Activated CD8-positive, alpha-beta memory T cell treated with anti-CD3 and anti-CD28 coated beads for 1 hour (primary cell): ENCODE data around the gene MT2A.
"Not testable (repeated sequence)": the region's sequence is repeated elsewhere in the genome, so short reads cannot be mapped to it uniquely, and the experiment has no call there.

Experiments used
- DNase-seq, 2 donors: peaks; one replicate each; pipeline ENCODE4 v3.0.0-alpha.2; 2020; ENCODE audit warnings: low read depth in 1 of 2; ENCODE audit errors: extremely low read depth in 1 of 2

The MT2A gene

DNA sequence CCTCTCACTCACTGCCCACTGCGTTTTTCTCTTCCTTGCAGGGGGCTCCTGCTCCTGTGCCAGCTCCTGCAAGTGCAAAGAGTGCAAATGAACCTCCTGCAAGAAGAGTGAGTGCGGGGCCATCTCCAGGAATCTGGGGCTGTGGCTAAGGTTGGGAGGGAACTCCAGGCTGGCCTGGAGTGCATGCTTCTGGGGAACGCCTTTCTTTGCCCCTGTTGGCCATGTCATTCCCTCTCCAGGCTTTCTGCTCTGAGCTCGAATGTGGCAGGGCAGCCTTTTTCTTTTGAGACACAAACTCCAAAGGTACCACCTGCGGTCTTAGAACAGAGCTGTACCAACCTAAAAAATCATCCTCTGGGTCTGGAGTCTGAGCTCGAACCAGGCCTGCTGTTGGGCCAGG is 9.8 kb downstream of the MT2A start:
- no peak for DNase-seq

GRCh38 chr16:56620339-56620897 is 12.0 kb downstream of the MT2A start:
- no peak for DNase-seq

DNA sequence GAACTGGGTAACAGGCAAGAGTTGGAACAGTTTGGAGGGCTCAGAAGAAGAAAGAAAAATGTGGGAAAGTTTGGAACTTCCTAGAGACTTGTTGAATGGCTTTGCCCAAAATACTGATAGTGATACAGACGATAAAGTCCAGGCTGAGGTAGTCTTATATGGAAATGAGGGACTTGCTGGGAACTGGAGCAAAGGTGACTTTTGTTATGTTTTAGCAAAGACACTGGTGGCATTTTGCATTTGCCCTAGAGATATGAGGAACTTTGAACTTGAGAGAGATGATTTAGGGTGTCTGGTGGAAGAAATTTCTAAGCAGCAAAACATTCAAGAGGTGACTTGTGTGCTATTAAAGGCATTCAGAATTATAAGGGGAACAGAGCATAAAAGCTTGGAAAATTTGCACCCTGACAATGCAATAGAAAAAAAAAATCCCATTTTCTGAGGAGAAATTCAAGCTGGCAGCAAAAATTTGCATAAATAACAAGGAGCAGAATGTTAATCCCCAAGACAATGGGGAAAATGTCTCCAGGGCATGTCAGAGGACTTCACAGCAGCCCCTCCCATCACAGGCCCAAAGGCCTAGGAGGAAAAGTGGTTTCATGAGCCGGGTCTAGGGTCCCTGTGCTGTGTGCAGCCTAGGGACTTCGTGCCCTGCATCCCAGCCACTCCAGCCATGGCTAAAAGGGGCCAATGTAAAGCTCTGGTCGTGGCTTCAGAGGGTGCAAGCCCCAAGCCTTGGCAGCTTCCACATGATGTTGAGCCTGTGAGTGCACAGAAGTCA is 13.5 kb downstream of the MT2A start:
- DNase-seq: not testable (repeated sequence)

DNA sequence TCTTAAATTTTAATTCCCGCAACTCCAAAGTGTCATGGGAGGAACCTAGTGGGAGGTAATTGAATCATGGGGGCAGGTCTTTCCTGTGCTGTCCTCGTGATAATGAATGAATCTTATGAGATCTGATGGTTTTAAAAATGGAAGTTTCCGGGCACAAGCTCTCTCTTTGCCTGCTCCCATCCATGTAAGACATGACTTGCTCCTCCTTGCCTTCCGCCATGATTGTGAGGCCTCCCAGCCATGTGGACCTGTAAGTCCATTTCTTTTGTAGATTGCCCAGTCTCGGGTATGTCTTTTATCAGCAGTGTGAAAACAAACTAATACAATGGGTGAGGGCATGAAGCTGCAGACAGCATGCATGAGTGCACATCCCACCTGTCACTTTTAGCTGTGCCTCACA is 14.8 kb downstream of the MT2A start:
- not testable (repeated sequence) for DNase-seq

DNA sequence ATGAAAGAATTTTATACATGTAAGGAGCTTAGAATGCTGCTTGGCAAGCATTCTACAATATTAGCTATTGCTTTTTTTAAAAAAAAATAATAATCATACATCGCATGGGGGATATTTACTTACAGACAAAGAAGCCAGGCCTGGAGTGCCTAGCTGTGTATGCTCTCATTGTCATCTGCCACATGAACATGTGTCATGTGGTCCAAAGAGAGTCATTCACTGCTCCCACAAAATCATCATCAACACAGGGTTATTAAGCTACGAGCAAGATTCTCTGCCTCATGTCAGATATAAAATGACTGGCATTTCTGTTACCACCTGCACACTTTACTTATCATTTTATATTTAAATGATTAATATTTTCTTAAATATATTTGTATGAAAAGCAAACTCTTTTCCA is 15.3 kb downstream of the MT2A start:
- no peak for DNase-seq

- DNase-seq: no peak
Observed at GRCh38 chr16:56625140-56625942, 17.0 kb downstream of the MT2A start, which contains the start of gene MT1E. Gene MT1E, plus strand, starts transcription at chr16:56625781. Its CDS starts 71 bp downstream, at chr16:56625852.

GRCh38 chr16:56625943-56626654 is 17.7 kb downstream of the MT2A start:
- no peak for DNase-seq

DNA sequence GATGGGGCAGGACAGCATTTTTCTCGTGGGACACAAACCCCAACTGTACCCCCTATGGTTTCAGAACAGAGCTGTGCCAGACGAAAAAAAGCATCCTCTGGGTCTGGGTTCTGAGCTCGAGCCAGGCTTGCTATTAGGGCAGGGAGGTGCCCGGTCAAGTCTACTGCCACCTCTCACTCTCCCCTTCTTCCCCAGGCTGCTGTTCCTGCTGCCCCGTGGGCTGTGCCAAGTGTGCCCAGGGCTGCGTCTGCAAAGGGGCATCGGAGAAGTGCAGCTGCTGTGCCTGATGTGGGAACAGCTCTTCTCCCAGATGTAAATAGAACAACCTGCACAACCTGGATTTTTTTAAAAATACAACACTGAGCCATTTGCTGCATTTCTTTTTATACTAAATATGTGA is 18.3 kb downstream of the MT2A start:
- DNase-seq: no peak

DNA sequence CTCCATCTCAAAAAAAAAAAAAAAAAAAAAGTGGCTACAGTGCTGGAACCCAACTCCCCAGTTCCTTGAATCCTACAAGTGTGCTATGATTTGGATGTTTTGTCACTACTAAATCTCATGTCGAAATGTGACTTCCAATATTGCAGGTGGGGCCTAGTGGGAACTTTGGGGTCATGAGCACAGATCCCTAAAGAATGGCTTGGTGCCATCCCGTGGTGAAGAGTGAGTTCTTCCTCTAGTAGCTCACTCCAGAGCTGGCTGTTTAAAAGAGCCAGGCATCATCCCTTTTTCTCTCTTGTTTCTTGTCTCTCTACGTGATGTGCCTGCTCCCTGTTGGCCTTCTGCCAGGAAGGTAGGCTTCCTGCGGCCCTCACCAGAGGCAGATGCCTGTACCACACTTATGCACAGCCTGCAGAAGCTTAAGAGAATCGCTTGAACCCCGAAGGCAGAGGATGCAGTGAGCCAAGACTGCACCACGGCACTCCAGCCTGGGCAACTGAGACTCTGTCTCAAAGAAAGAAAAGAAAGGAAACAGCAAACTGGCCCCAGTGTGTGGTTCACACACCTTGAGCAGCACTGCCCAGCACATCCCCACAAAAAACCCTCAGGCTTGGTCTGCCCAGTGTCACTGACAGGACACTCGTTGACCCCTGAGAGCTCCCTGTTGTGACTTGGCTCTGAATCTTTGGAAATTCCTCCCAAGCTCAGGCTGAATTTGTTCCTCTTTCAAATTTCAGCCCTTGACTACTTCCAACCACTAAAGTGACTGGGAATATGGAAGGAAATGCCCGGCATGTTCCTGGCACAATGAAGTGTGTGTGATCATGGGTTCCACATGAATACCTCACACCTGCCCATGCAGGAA is 20.3 kb downstream of the MT2A start:
- DNase-seq: no peak

GRCh38 chr16:56629531-56629930 is 21.1 kb downstream of the MT2A start:
- DNase-seq: no peak

- DNase-seq: no peak
Observed at GRCh38 chr16:56630134-56630533, 21.8 kb downstream of the MT2A start.

- no peak for DNase-seq
Observed at GRCh38 chr16:56631197-56631596, 22.8 kb downstream of the MT2A start.

DNA sequence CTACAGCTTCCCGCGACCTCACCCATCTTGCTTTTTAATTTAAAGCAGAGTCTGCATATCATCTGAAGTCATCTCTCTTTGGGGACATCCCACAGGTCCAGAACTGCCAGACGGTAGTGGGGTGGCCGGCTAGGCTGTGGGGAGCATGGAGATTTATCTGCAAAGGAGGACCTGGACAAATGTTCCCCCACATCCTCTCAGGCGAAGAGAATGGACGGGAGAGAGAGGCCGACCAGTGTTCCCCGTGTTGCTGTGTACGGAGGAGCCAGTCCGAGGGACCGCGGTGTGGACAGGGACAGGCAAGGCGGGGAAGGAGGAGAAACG is 23.4 kb downstream of the MT2A start:
- no peak for DNase-seq

DNA sequence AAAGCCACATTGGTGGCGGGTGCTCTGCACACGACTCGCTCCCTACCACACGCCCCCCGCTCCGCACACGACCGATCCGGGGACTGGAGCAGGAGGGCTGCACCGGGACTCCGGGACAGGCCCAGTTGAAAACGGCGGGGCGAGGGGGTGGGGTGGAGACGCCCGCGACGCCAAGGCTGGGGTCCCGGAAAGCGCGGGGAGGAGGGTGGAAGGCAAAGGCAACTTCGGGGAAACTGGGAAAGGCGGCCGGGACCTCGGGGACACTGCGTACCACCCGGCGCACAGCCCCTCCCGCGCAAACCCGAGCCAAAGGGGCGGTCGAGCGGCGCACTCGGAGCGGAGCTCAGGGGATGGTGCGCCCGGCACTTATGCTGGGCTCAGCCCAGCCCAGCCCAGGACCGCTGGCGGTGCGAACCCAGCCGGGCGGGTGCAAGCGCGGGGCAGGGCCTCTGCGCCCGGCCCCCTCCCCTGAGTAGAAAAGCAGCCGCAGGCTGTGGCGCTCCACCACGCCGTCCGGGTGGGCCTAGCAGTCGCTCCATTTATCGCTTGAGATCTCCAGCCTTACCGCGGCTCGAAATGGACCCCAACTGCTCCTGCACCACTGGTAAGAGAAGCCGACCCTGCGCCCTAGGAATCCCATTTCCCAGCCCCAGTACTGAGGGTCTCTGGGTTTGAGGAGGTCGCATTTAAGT is 23.9 kb downstream of the MT2A start, which contains the start of gene MT1M:
TSS of gene MT1M (plus strand) at position 504 of the 692 bp plus-strand sequence. CDS start at position 577, 73 bp downstream.
- DNase-seq: no peak

DNA sequence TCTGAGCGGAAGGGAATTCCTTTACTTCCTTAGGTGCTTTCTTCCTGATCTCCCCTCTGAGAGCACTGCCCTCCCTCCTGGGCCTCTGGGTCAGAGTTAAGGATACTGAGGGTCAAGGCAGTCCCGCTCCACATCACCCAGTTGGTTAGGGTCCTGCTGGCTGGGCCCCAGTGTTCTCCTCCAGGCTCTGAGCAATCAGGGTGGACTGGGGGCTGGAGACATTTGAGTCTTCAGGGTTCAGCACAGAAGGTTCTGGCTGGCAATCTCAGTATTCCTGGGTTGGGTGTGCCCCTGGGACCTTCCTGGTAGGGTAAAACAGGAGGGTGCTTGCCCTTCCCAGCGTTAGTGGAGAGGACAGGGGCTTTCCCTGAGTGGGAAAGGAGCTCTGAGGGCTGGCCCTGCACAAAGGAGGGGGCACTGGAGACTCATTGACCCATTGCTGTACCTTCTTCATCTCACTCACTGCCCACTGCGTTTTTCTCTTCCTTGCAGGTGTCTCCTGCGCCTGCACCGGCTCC is 24.5 kb downstream of the MT2A start:
- DNase-seq: no peak

DNA sequence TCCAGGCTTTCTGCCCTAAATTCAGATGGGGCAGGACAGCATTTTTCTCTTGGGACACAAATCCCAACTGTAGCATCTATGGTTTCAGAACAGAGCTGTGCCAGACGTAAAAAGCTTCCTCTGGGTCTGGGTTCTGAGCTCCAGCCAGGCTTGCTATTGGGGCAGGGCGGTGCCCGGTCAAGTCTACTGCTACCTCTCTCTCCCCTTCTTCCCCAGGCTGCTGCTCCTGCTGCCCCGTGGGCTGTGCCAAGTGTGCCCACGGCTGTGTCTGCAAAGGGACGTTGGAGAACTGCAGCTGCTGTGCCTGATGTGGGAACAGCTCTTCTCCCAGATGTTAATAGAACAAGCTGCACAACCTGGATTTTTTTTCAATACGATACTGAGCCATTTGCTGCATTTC is 25.2 kb downstream of the MT2A start:
- no peak for DNase-seq

DNA sequence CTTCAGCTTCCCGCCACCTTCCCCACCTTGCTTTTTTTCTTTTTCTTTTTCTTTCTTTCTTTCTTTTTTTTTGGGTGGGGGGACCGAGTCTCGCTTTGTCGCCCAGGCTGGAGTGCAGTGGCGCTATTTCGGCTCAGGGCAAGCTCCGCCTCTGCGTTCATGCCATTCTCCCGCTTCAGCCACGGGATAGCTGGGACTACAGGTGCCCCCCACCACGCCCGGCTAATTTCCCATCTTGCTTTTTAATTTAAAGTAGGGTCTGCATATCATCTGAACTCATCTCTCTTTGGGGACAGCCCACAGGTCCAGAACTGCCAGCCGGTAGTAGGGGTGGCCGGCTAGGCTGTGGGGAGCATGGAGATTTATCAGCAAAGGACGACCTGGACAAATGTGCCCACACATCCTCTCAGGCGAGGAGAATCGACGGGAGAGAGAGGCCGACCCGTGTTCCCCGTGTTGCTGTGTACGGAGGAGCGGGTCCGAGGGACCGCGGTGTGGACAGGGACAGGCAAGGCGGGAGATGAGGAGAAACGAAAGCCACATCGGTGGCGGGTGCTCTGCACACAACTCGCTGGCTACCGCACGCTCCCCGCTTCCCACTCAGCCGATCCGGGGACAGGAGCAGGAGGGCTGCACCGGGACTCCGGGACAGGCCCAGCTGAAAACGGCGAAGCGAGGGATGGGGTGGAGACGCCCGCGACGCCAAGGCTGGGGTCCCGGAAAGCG is 26.5 kb downstream of the MT2A start:
- DNase-seq: no peak

- DNase-seq: no peak
Observed at GRCh38 chr16:56635441-56635967, 27.1 kb downstream of the MT2A start.
